ENCODE results near the gene ARPC4. TPM values are rescaled to one million over a fixed set of nuclear protein-coding genes. Genes with fewer than 3 reads are reported as not detected.

ARPC4 gene
- total and polyA plus RNA-seq, 4 experiments from 2014 or later = 164 to 287 (median 201) TPM

- no peak for DNase-seq
- POLR2A ChIA-PET (ENCODE audit: partially characterized antibody) = interaction anchor here (1.4 to 2.8 kb wide), 2 partner anchors 14 to 154 kb away, joined by 5 to 9 read pairs; partner anchors contain the start of genes ARPC4 and CRELD1
- peak overlapping the region in 7 of 8 donors; percentile 39 to 77 (median 69) for H3K4me3 Mint-ChIP-seq
- H3K4me1 ChIP-seq (ENCODE audit: insufficient read depth, low read length) = peaks cover 45% of the 10 kb centered on the region
- H3K9me3 ChIP-seq (ENCODE audit: control insufficient read depth in 1 of 2, low read length in 2 of 2) = no peaks in the 10 kb centered on the region
- H3K27ac Mint-ChIP-seq = peak overlapping the region; percentile 75 to 90 (median 89)
- no peaks in the 10 kb centered on the region for H3K9me3 Mint-ChIP-seq
- H3K4me1 Mint-ChIP-seq = peaks cover 40 to 57% (median 48%) of the 10 kb centered on the region in 4 donors
- peaks cover 13 to 20% of the 10 kb centered on the region in 2 donors for H3K36me3 Mint-ChIP-seq
- CTCF ChIA-PET (ENCODE audit: partially characterized antibody) = no interaction called here
- H3K36me3 ChIP-seq (ENCODE audit: insufficient read depth, low read length) = peaks cover 13% of the 10 kb centered on the region
- H3K4me3 ChIP-seq (ENCODE audit: low read length in 2 of 2) = no peak overlapping the region
- no peaks in the 10 kb centered on the region for H3K27me3 Mint-ChIP-seq
- no peaks in the 10 kb centered on the region for H3K27me3 ChIP-seq (ENCODE audit: insufficient read depth, low read length)
- intact Hi-C loops (cut with micrococcal nuclease) = no loop called here
- peak overlapping the region; percentile 50 for H3K27ac ChIP-seq (ENCODE audit: low read depth, low read length)
Observed at GRCh38 chr3:9779075-9779593, 13.7 kb upstream of the ARPC4 start.

GRCh38 chr3:9779721-9780457 lies 13.0 kb upstream of the ARPC4 start:
- CTCF ChIA-PET (ENCODE audit: partially characterized antibody) = interaction anchor here (1.3 to 1.5 kb wide), 2 partner anchors 13 to 34 kb away, joined by 3 read pairs; partner anchors contain the start of genes ARPC4 and TADA3
- H3K27ac ChIP-seq (ENCODE audit: low read depth, low read length) = peak overlapping the region; percentile 50
- peaks cover 14% of the 10 kb centered on the region for H3K36me3 ChIP-seq (ENCODE audit: insufficient read depth, low read length)
- intact Hi-C loops (cut with micrococcal nuclease) = loop anchor here (5.0 kb wide), 1 partner anchor 957 kb away; no protein-coding TSS in a partner anchor
- peak in 4 of 5 donors; percentile 19 to 50 (median 36) for DNase-seq
- peak overlapping the region; percentile 73 to 90 (median 89) for H3K27ac Mint-ChIP-seq
- H3K36me3 Mint-ChIP-seq = peaks cover 15 to 27% of the 10 kb centered on the region in 2 donors
- H3K9me3 ChIP-seq (ENCODE audit: control insufficient read depth in 1 of 2, low read length in 2 of 2) = no peaks in the 10 kb centered on the region
- no peaks in the 10 kb centered on the region for H3K27me3 ChIP-seq (ENCODE audit: insufficient read depth, low read length)
- no peaks in the 10 kb centered on the region for H3K27me3 Mint-ChIP-seq
- POLR2A ChIA-PET (ENCODE audit: partially characterized antibody) = interaction anchor here (0.6 to 2.8 kb wide), 6 partner anchors 13 to 153 kb away, joined by 3 to 11 read pairs (median 6); partner anchors contain the start of genes ARPC4, BRPF1, CRELD1 and TADA3
- no peaks in the 10 kb centered on the region for H3K9me3 Mint-ChIP-seq
- peak overlapping the region in 1 of 2 donors; percentile 2 for H3K4me3 ChIP-seq (ENCODE audit: low read length in 2 of 2)
- peaks cover 40 to 57% (median 48%) of the 10 kb centered on the region in 4 donors for H3K4me1 Mint-ChIP-seq
- peak overlapping the region in 7 of 8 donors; percentile 39 to 77 (median 69) for H3K4me3 Mint-ChIP-seq
- peaks cover 45% of the 10 kb centered on the region for H3K4me1 ChIP-seq (ENCODE audit: insufficient read depth, low read length)

GRCh38 chr3:9780458-9780812 lies 12.4 kb upstream of the ARPC4 start:
- no peaks in the 10 kb centered on the region for H3K27me3 Mint-ChIP-seq
- peaks cover 40 to 57% (median 48%) of the 10 kb centered on the region in 4 donors for H3K4me1 Mint-ChIP-seq
- intact Hi-C loops (cut with micrococcal nuclease) = loop anchor here (5.0 kb wide), 1 partner anchor 957 kb away; no protein-coding TSS in a partner anchor

GRCh38 chr3:9780910-9781309 lies 12.0 kb upstream of the ARPC4 start:
- no peak for DNase-seq
- ChIA-PET CTCF (ENCODE audit: partially characterized antibody) (interaction anchor here (1.1 to 1.9 kb wide), 5 partner anchors 9 to 151 kb away, joined by 3 to 8 read pairs (median 3); partner anchors contain the start of genes ARPC4 and TADA3), POLR2A (ENCODE audit: partially characterized antibody) (interaction anchor here (0.6 to 2.3 kb wide), 7 partner anchors 10 to 152 kb away, joined by 3 to 11 read pairs (median 3); partner anchors contain the start of genes ARPC4, BRPF1, OGG1 and TADA3)
- H3K9me3 Mint-ChIP-seq = no peaks in the 10 kb centered on the region
- H3K27ac Mint-ChIP-seq = peak overlapping the region; percentile 66 to 90 (median 89)
- peak overlapping the region in 3 of 8 donors; percentile 17 to 77 (median 71) for H3K4me3 Mint-ChIP-seq
- H3K4me1 Mint-ChIP-seq = peaks cover 41 to 57% (median 48%) of the 10 kb centered on the region in 4 donors
- peaks cover 22 to 34% of the 10 kb centered on the region in 2 donors for H3K36me3 Mint-ChIP-seq
- H3K9me3 ChIP-seq (ENCODE audit: control insufficient read depth in 1 of 2, low read length in 2 of 2) = no peaks in the 10 kb centered on the region
- H3K27ac ChIP-seq (ENCODE audit: low read depth, low read length) = no peak overlapping the region
- intact Hi-C loops (cut with micrococcal nuclease) = loop anchor here (5.0 kb wide), 1 partner anchor 956 kb away; no protein-coding TSS in a partner anchor
- H3K36me3 ChIP-seq (ENCODE audit: insufficient read depth, low read length) = peaks cover 14% of the 10 kb centered on the region
- H3K27me3 ChIP-seq (ENCODE audit: insufficient read depth, low read length) = no peaks in the 10 kb centered on the region
- H3K4me1 ChIP-seq (ENCODE audit: insufficient read depth, low read length) = peaks cover 45% of the 10 kb centered on the region
- no peaks in the 10 kb centered on the region for H3K27me3 Mint-ChIP-seq
- H3K4me3 ChIP-seq (ENCODE audit: low read length in 2 of 2) = no peak overlapping the region

More at GRCh38 chr3:9780458-9780812, 12.4 kb upstream of the ARPC4 start:
- peaks cover 14% of the 10 kb centered on the region for H3K36me3 ChIP-seq (ENCODE audit: insufficient read depth, low read length)
- ChIA-PET CTCF (ENCODE audit: partially characterized antibody) (interaction anchor here (1.1 to 1.9 kb wide), 4 partner anchors 9 to 152 kb away, joined by 3 to 8 read pairs (median 3); partner anchors contain the start of genes ARPC4 and TADA3), POLR2A (ENCODE audit: partially characterized antibody) (interaction anchor here (0.6 to 2.3 kb wide), 6 partner anchors 12 to 153 kb away, joined by 3 to 11 read pairs (median 4); partner anchors contain the start of genes ARPC4, BRPF1, CRELD1 and TADA3)
- peaks cover 20 to 31% of the 10 kb centered on the region in 2 donors for H3K36me3 Mint-ChIP-seq
- peak overlapping the region; percentile 17 to 77 (median 54) for H3K4me3 Mint-ChIP-seq
- H3K9me3 Mint-ChIP-seq = no peaks in the 10 kb centered on the region
- H3K9me3 ChIP-seq (ENCODE audit: control insufficient read depth in 1 of 2, low read length in 2 of 2) = no peaks in the 10 kb centered on the region
- H3K4me3 ChIP-seq (ENCODE audit: low read length in 2 of 2) = no peak overlapping the region
- H3K4me1 ChIP-seq (ENCODE audit: insufficient read depth, low read length) = peaks cover 45% of the 10 kb centered on the region
- no peaks in the 10 kb centered on the region for H3K27me3 ChIP-seq (ENCODE audit: insufficient read depth, low read length)
- peak overlapping the region; percentile 50 for H3K27ac ChIP-seq (ENCODE audit: low read depth, low read length)
- no peak for DNase-seq
- peak overlapping the region; percentile 73 to 90 (median 89) for H3K27ac Mint-ChIP-seq

- Mint-ChIP-seq H3K9me3 (no peaks in the 10 kb centered on the region), H3K4me1 (peaks cover 42 to 60% (median 52%) of the 10 kb centered on the region in 4 donors), H3K36me3 (peaks cover 28 to 39% of the 10 kb centered on the region in 2 donors), H3K27me3 (no peaks in the 10 kb centered on the region), H3K27ac (peak overlapping the region in 3 of 7 donors; percentile 66 to 88 (median 68)), H3K4me3 (peak overlapping the region in 2 of 8 donors; percentile 16 to 24)
- POLR2A ChIA-PET (ENCODE audit: partially characterized antibody) = interaction anchor here (0.6 to 2.3 kb wide), 7 partner anchors 9 to 151 kb away, joined by 3 to 15 read pairs (median 3); partner anchors contain the start of genes ARPC4, BRPF1, OGG1 and TADA3
- H3K27ac ChIP-seq (ENCODE audit: low read depth, low read length) = no peak overlapping the region
- H3K4me3 ChIP-seq (ENCODE audit: low read length in 2 of 2) = no peak overlapping the region
- no peaks in the 10 kb centered on the region for H3K9me3 ChIP-seq (ENCODE audit: control insufficient read depth in 1 of 2, low read length in 2 of 2)
- DNase-seq = no peak
- CTCF ChIA-PET (ENCODE audit: partially characterized antibody) = interaction anchor here (0.5 to 1.9 kb wide), 8 partner anchors 9 to 370 kb away, joined by 3 to 8 read pairs (median 3); partner anchors contain the start of genes ARPC4, BRPF1 and TADA3
- H3K27me3 ChIP-seq (ENCODE audit: insufficient read depth, low read length) = no peaks in the 10 kb centered on the region
- intact Hi-C loops (cut with micrococcal nuclease) = loop anchor here (5.0 kb wide), 1 partner anchor 956 kb away; no protein-coding TSS in a partner anchor
- peaks cover 18% of the 10 kb centered on the region for H3K36me3 ChIP-seq (ENCODE audit: insufficient read depth, low read length)
- H3K4me1 ChIP-seq (ENCODE audit: insufficient read depth, low read length) = peaks cover 45% of the 10 kb centered on the region
Observed at GRCh38 chr3:9781551-9781950, 11.3 kb upstream of the ARPC4 start.

- peaks cover 41 to 61% (median 54%) of the 10 kb centered on the region in 4 donors for H3K4me1 Mint-ChIP-seq
- no peak overlapping the region for H3K27ac ChIP-seq (ENCODE audit: low read depth, low read length)
- intact Hi-C loops (cut with micrococcal nuclease) = loop anchor here (5.0 kb wide), 1 partner anchor 955 kb away; no protein-coding TSS in a partner anchor
Observed at GRCh38 chr3:9781978-9782603, 10.8 kb upstream of the ARPC4 start.

More at GRCh38 chr3:9781978-9782603, 10.8 kb upstream of the ARPC4 start:
- peak overlapping the region in 2 of 8 donors; percentile 24 to 46 for H3K4me3 Mint-ChIP-seq
- DNase-seq = no peak
- peaks cover 33 to 44% of the 10 kb centered on the region in 2 donors for H3K36me3 Mint-ChIP-seq
- Histone ChIP-seq H3K4me1 (ENCODE audit: insufficient read depth, low read length) (peaks cover 48% of the 10 kb centered on the region), H3K4me3 (ENCODE audit: low read length in 2 of 2) (no peak overlapping the region), H3K27me3 (ENCODE audit: insufficient read depth, low read length) (no peaks in the 10 kb centered on the region), H3K36me3 (ENCODE audit: insufficient read depth, low read length) (peaks cover 23% of the 10 kb centered on the region), H3K9me3 (ENCODE audit: control insufficient read depth in 1 of 2, low read length in 2 of 2) (no peaks in the 10 kb centered on the region)
- H3K27ac Mint-ChIP-seq = peak overlapping the region in 5 of 7 donors; percentile 9 to 89 (median 43)
- H3K9me3 Mint-ChIP-seq = no peaks in the 10 kb centered on the region
- ChIA-PET POLR2A (ENCODE audit: partially characterized antibody) (interaction anchor here (1.2 to 2.3 kb wide), 7 partner anchors 9 to 151 kb away, joined by 3 to 15 read pairs (median 3); partner anchors contain the start of genes ARPC4, BRPF1, OGG1 and TADA3), CTCF (ENCODE audit: partially characterized antibody) (interaction anchor here (0.5 to 1.9 kb wide), 8 partner anchors 8 to 370 kb away, joined by 3 to 8 read pairs (median 3); partner anchors contain the start of genes ARPC4, BRPF1 and TADA3)
- H3K27me3 Mint-ChIP-seq = no peaks in the 10 kb centered on the region

All from CD4-positive, alpha-beta memory T cell (primary cell).